Hematopoietic multipotent progenitor cell (in vitro differentiated cells): ENCODE data around the gene TMEM221. TPM values are rescaled to one million over a fixed set of nuclear protein-coding genes. Genes with fewer than 3 reads are reported as not detected.

Source experiments
- total RNA-seq: library from RNA; depleted of rRNA; stranded (reverse); fragments of >200 nt; gene quantifications from one replicate; pipeline ENCODE4 v1.2.3, GENCODE V29; 2012

The TMEM221 gene
- total RNA-seq, 1 donor = under 0.01 TPM

Other genes with a start within 250 kb of the TMEM221 start
- 50.4 TPM for gene USE1, start 233.3 kb downstream of the TMEM221 start, total RNA-seq
- 2.4 TPM for gene OCEL1, start 222.4 kb downstream of the TMEM221 start, total RNA-seq
- 10.8 TPM for gene NR2F6, start 202.7 kb downstream of the TMEM221 start, total RNA-seq
- gene USHBP1, start 183.9 kb downstream of the TMEM221 start, total RNA-seq = 0.27 TPM
- 79.2 TPM for gene BABAM1, start 181.2 kb downstream of the TMEM221 start, total RNA-seq
- gene ANKLE1, start 166.8 kb downstream of the TMEM221 start, total RNA-seq = 7.3 TPM
- gene ABHD8, start 145.2 kb downstream of the TMEM221 start, total RNA-seq = 19.4 TPM
- gene MRPL34, start 142.8 kb downstream of the TMEM221 start, total RNA-seq = 44.4 TPM
- gene DDA1, start 139.1 kb downstream of the TMEM221 start, total RNA-seq = 12.4 TPM
- 7.8 TPM for gene ANO8, start 113.8 kb downstream of the TMEM221 start, total RNA-seq
- gene GTPBP3, start 111.1 kb downstream of the TMEM221 start, total RNA-seq = 31.2 TPM
- gene PLVAP, start 71.3 kb downstream of the TMEM221 start, total RNA-seq = 0.81 TPM
- 0.27 TPM for gene CCDC194, start 54.5 kb downstream of the TMEM221 start, total RNA-seq
- 176 TPM for gene BST2, start 43.0 kb downstream of the TMEM221 start, total RNA-seq
- gene MVB12A, start 28.6 kb downstream of the TMEM221 start, total RNA-seq = 43.6 TPM
- gene NXNL1, start 12.3 kb upstream of the TMEM221 start, total RNA-seq = not detected
- 27.5 TPM for gene SLC27A1, start 21.9 kb upstream of the TMEM221 start, total RNA-seq
- gene PGLS, start 63.0 kb upstream of the TMEM221 start, total RNA-seq = 105 TPM
- gene COLGALT1, start 107.0 kb upstream of the TMEM221 start, total RNA-seq = 77.0 TPM
- gene UNC13A, start 239.7 kb upstream of the TMEM221 start, total RNA-seq = under 0.01 TPM